CD14-positive monocyte (primary cell): Measurements from ENCODE around the gene CA11. TPM values are rescaled to one million over a fixed set of nuclear protein-coding genes. Genes with fewer than 3 reads are reported as not detected.

ENCODE experiments used
- DNase-seq, 3 donors: peaks; one replicate each; pipeline ENCODE4 v3.0.0-alpha.2; 2011 to 2022
- H2AFZ ChIP-seq: 2 replicates; pipeline ENCODE4 v1.6.0; 2012; ENCODE audit warnings: mild to moderate bottlenecking, low read depth, low read length, inconsistent platforms; ENCODE audit not compliant: insufficient read depth, poor library complexity, severe bottlenecking
- H3K27ac ChIP-seq, 2 donors: 1 replicate in 1 of 2; 2 replicates in 1 of 2; pipeline ENCODE4 v1.5.1; 2012 to 2013; ENCODE audit warnings: low read length in 2 of 2, control low read depth in 1 of 2, inconsistent platforms in 1 of 2, low read depth in 1 of 2, mild to moderate bottlenecking in 1 of 2
- H3K27me3 ChIP-seq, 2 donors: one replicate each; pipeline versions ENCODE4 v1.6.0 to v1.6.1; 2011 to 2013; ENCODE audit warnings: low read length in 2 of 2; ENCODE audit not compliant: control insufficient read depth in 2 of 2, insufficient read depth in 2 of 2
- H3K36me3 ChIP-seq, 2 donors: replicated peaks in 1 of 2; 1 replicate in 1 of 2; 2 replicates in 1 of 2; pipeline versions ENCODE4 v1.5.1 to v1.6.1; 2012 to 2013; ENCODE audit warnings: low read length in 2 of 2, control low read depth in 1 of 2, inconsistent platforms in 1 of 2, mild to moderate bottlenecking in 1 of 2; ENCODE audit not compliant: insufficient read depth in 2 of 2, control insufficient read depth in 1 of 2
- H3K4me1 ChIP-seq, 2 donors: 1 replicate in 1 of 2; 2 replicates in 1 of 2; pipeline versions ENCODE4 v1.5.1 to v1.6.1; 2012 to 2013; ENCODE audit warnings: low read length in 2 of 2, control low read depth in 1 of 2, inconsistent platforms in 1 of 2, mild to moderate bottlenecking in 1 of 2, moderate library complexity in 1 of 2; ENCODE audit not compliant: insufficient read depth in 2 of 2, control insufficient read depth in 1 of 2
- H3K4me2 ChIP-seq: replicated peaks from 2 replicates; pipeline ENCODE3; 2012; ENCODE audit warnings: low read length, moderate library complexity, mild to moderate bottlenecking; ENCODE audit not compliant: poor library complexity, severe bottlenecking; ENCODE audit errors: extremely low read depth
- H3K4me3 ChIP-seq, 3 experiments: fragments of 200-600 bp in 1 of 3; sonication (generic) in 1 of 3; replicated peaks in 1 of 3; 1 replicate in 2 of 3; 2 replicates in 1 of 3; pipeline ENCODE4 v1.5.1; 2011 to 2013; ENCODE audit warnings: low read length in 3 of 3, mild to moderate bottlenecking in 3 of 3, control low read depth in 2 of 3, low read depth in 2 of 3, inconsistent platforms in 1 of 3, moderate library complexity in 1 of 3
- H3K79me2 ChIP-seq: 2 replicates; pipeline ENCODE4 v1.6.0; 2012; ENCODE audit warnings: mild to moderate bottlenecking, control low read depth, inconsistent platforms, low read length, moderate library complexity; ENCODE audit not compliant: insufficient read depth
- H3K9ac ChIP-seq: 2 replicates; pipeline ENCODE4 v1.6.0; 2017; ENCODE audit warnings: low read length, mild to moderate bottlenecking; ENCODE audit not compliant: insufficient read depth, poor library complexity, severe bottlenecking
- H3K9me3 ChIP-seq, 2 donors: replicated peaks in 1 of 2; 1 replicate in 1 of 2; 2 replicates in 1 of 2; pipeline versions ENCODE4 v1.5.1 to v1.6.1; 2012 to 2013; ENCODE audit warnings: low read length in 2 of 2, control low read depth in 1 of 2; ENCODE audit not compliant: control insufficient read depth in 1 of 2, insufficient read depth in 1 of 2
- H4K20me1 ChIP-seq: 2 replicates; pipeline ENCODE4 v1.6.0; 2012; ENCODE audit warnings: mild to moderate bottlenecking, low read length, control low read depth, moderate library complexity; ENCODE audit not compliant: insufficient read depth
- H3K27ac Mint-ChIP-seq, 7 donors: one replicate each; pipeline ENCODE4 v1.8.0; 2020; ENCODE audit warnings: mild to moderate bottlenecking in 7 of 7, mixed read lengths in 7 of 7, moderate library complexity in 6 of 7, inconsistent platforms in 2 of 7
- H3K27me3 Mint-ChIP-seq, 3 donors: one replicate each; pipeline ENCODE4 v1.8.0; 2021 to 2022; ENCODE audit warnings: low read depth in 3 of 3, mild to moderate bottlenecking in 3 of 3, mixed read lengths in 3 of 3, moderate library complexity in 3 of 3, inconsistent platforms in 1 of 3
- H3K36me3 Mint-ChIP-seq, 2 donors: one replicate each; pipeline ENCODE4 v1.8.0; 2020; ENCODE audit warnings: mixed read lengths in 2 of 2, inconsistent platforms in 1 of 2, mild to moderate bottlenecking in 1 of 2
- H3K4me1 Mint-ChIP-seq: one replicate; pipeline ENCODE4 v1.8.0; 2020; ENCODE audit warnings: mild to moderate bottlenecking, mixed read lengths
- H3K4me3 Mint-ChIP-seq, 2 donors: one replicate each; pipeline ENCODE4 v1.8.0; 2020; ENCODE audit warnings: mild to moderate bottlenecking in 2 of 2, mixed read lengths in 2 of 2, moderate library complexity in 1 of 2
- H3K9me3 Mint-ChIP-seq, 7 donors: one replicate each; pipeline ENCODE4 v1.8.0; 2020 to 2022; ENCODE audit warnings: mixed read lengths in 7 of 7, mild to moderate bottlenecking in 6 of 7, moderate library complexity in 6 of 7, inconsistent platforms in 2 of 7
- WGBS: methylation state at CpG from one replicate; pipeline ENCODE4 v1.1.5; 2013; ENCODE audit warnings: missing lambda C conversion rate; ENCODE audit not compliant: insufficient coverage; 5-methylcytosine and 5-hydroxymethylcytosine counted together
- intact Hi-C, 2 donors: fragments of 100-400 bp; cut with micrococcal nuclease; formaldehyde crosslinking; loops; one replicate each; pipeline versions ENCODE4 v1.15.0 to v1.15.1; 2023
- polyA plus RNA-seq, 3 donors: library from polyadenylated mRNA; depleted of rRNA in 1 of 3; unstranded in 2 of 3; stranded (reverse) in 1 of 3; fragments of 300-500 nt in 2 of 3; fragments of >200 nt in 1 of 3; fragmentation: Illumina TruSeq in 2 of 3; gene quantifications; 1 replicate in 2 of 3; 2 replicates in 1 of 3; pipeline ENCODE4 v1.2.3, GENCODE V29; 2012 to 2021
- TF ChIP-seq, protein P1 (sequence below): fragments of 200-600 bp; IDR thresholded peaks from one replicate; pipeline ENCODE4 v1.8.0; 2022; ENCODE audit warnings: antibody characterized with exemption, mild to moderate bottlenecking

CA11 gene
- polyA plus RNA-seq, 3 donors: 1.1 to 4.9 (median 1.8) TPM

DNA sequence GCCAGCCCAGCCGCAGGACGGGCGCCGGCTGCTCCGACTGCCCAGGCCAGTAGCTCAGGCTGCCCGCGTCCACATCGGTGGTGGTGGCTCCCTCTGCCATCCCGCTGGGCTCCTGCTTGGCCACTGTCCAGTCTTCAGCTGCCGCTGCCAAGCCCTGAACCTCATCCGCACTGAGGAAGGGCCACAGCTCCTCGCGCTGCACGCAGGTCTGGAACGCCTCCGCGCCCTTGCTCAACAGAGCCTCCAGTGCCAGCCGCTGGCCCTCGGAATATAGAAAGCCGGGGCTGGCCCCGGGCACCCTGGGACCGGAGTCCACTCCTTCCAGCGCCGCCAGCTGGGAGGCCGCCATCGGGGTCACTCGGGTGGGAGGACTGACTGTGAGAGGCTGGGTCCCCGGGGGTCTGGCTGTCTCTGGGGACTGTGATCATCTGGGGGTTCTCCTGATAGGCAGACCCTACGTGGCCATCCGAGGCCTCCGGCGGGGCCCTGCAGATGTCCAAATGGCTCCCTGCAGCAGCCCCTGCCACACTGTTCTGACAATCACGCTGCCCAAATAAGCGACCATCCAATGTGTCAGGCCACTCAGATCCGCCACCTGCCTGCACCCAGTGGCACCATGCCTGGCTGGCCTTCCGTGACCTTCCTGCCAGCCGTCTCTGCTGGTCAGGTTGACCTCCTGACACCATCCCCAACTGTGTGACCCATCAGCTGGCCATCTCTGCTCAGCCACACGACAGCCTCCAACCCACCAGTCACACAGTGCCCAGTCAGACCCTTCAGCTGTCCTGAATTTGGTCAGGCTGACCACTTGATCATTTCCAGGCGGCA is 32.7 kb downstream of the CA11 start:
- intact Hi-C loops: no loop called here
- Histone ChIP-seq H3K9me3 (no peaks in the 10 kb centered on the region), H3K9ac (no peak overlapping the region), H4K20me1 (peaks cover 40% of the 10 kb centered on the region), H3K4me3 (no peak overlapping the region), H3K27me3 (no peaks in the 10 kb centered on the region), H3K4me1 (peaks cover 16 to 25% of the 10 kb centered on the region in 2 donors), H3K27ac (peak overlapping the region in 1 of 2 donors; percentile 14), H2AFZ (no peak overlapping the region), H3K36me3 (peaks cover 30 to 31% of the 10 kb centered on the region in 2 donors), H3K79me2 (peaks cover 21% of the 10 kb centered on the region), H3K4me2 (no peak overlapping the region)
- DNase-seq: no peak
- peaks cover 0 to 3% (median 0%) of the 10 kb centered on the region in 7 donors for H3K9me3 Mint-ChIP-seq
- no peak overlapping the region for H3K4me3 Mint-ChIP-seq
- peaks cover 1 to 3% (median 2%) of the 10 kb centered on the region in 3 donors for H3K27me3 Mint-ChIP-seq
- TF ChIP-seq, protein P1, sequence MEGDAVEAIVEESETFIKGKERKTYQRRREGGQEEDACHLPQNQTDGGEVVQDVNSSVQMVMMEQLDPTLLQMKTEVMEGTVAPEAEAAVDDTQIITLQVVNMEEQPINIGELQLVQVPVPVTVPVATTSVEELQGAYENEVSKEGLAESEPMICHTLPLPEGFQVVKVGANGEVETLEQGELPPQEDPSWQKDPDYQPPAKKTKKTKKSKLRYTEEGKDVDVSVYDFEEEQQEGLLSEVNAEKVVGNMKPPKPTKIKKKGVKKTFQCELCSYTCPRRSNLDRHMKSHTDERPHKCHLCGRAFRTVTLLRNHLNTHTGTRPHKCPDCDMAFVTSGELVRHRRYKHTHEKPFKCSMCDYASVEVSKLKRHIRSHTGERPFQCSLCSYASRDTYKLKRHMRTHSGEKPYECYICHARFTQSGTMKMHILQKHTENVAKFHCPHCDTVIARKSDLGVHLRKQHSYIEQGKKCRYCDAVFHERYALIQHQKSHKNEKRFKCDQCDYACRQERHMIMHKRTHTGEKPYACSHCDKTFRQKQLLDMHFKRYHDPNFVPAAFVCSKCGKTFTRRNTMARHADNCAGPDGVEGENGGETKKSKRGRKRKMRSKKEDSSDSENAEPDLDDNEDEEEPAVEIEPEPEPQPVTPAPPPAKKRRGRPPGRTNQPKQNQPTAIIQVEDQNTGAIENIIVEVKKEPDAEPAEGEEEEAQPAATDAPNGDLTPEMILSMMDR: no peak
- peaks cover 24% of the 10 kb centered on the region for H3K4me1 Mint-ChIP-seq
- peaks cover 27 to 30% of the 10 kb centered on the region in 2 donors for H3K36me3 Mint-ChIP-seq
- peak overlapping the region in 2 of 7 donors; percentile 53 to 65 for H3K27ac Mint-ChIP-seq
- WGBS: 91% methylated on average over 37 of the region's 39 CpGs

DNA sequence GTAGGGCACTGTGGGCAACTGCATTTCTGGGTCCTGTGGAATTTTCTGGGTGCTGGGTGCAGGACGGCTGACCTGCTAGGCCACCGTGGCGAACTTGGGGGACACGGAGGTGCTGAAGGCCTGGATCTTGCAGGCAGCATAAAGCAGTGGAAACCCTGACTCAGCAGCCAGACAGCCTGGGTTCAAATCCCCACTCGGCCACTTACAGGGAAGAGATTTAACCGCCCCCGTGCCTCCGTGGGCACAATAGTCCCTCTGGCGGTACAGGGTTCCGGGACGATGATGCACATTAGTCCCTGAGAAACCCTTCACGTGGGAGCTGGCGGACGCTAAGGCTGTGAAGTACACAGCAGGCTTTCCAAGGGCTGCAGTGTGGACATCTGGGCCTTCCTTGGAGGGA is 34.1 kb downstream of the CA11 start:
- peaks cover 20 to 21% of the 10 kb centered on the region in 2 donors for H3K36me3 ChIP-seq
- H3K9ac ChIP-seq: no peak overlapping the region
- H3K27me3 ChIP-seq: no peaks in the 10 kb centered on the region
- H4K20me1 ChIP-seq: peaks cover 26% of the 10 kb centered on the region
- H3K4me1 Mint-ChIP-seq: peaks cover 12% of the 10 kb centered on the region
- H3K27me3 Mint-ChIP-seq: peaks cover 2 to 3% (median 2%) of the 10 kb centered on the region in 3 donors
- intact Hi-C loops: no loop called here
- no peak overlapping the region for H2AFZ ChIP-seq
- H3K27ac ChIP-seq: no peak overlapping the region
- peaks cover 21 to 22% of the 10 kb centered on the region in 2 donors for H3K36me3 Mint-ChIP-seq
- no peaks in the 10 kb centered on the region for H3K9me3 ChIP-seq
- peaks cover 0 to 3% (median 0%) of the 10 kb centered on the region in 7 donors for H3K9me3 Mint-ChIP-seq
- peaks cover 3 to 12% of the 10 kb centered on the region in 2 donors for H3K4me1 ChIP-seq
- H3K4me3 ChIP-seq: no peak overlapping the region
- no peak for DNase-seq
- TF ChIP-seq, protein P1: no peak
- H3K4me2 ChIP-seq: no peak overlapping the region
- WGBS: 97% methylated on average over 12 of the region's 14 CpGs
- H3K79me2 ChIP-seq: peaks cover 8% of the 10 kb centered on the region
- peak overlapping the region in 1 of 7 donors; percentile 36 for H3K27ac Mint-ChIP-seq
- H3K4me3 Mint-ChIP-seq: no peak overlapping the region
